Measurements from ENCODE around the gene SGCA. TPM values are rescaled to one million over a fixed set of nuclear protein-coding genes. Genes with fewer than 3 reads are reported as not detected.

Gene SGCA
- total RNA-seq, 1 experiment from 2014 or later = 0.24 TPM

GRCh38 chr17:50181591-50182560, 16.1 kb downstream of the SGCA start:
- no peak for DNase-seq
- Histone ChIP-seq H3K27me3 (ENCODE audit: insufficient read depth, low read length) (no peaks in the 10 kb centered on the region), H2BK5ac (ENCODE audit: insufficient read length, low read length) (no peak overlapping the region), H3K9ac (ENCODE audit: extremely low read depth, insufficient read length, low read length) (no peak overlapping the region), H4K8ac (replicated peaks; ENCODE audit: insufficient read length, low read depth, low read length) (no peak overlapping the region), H3K27ac (ENCODE audit: insufficient read length, low read depth, low read length) (no peak overlapping the region), H2BK12ac (ENCODE audit: insufficient read length, low read depth, low read length) (no peak overlapping the region), H3T11ph (ENCODE audit: low read length) (no peak overlapping the region), H2BK20ac (ENCODE audit: low read depth, low read length, poor library complexity, severe bottlenecking) (no peak overlapping the region), H4K20me1 (ENCODE audit: control insufficient read depth, insufficient read depth, insufficient read length) (no peaks in the 10 kb centered on the region), H2AFZ (ENCODE audit: low read length) (no peak overlapping the region), H3K23me2 (ENCODE audit: insufficient read length, low read depth, low read length, poor library complexity, severe bottlenecking) (peaks cover 4% of the 10 kb centered on the region), H3K4me2 (ENCODE audit: insufficient read depth, insufficient read length, low read length) (no peak overlapping the region), H4K91ac (ENCODE audit: insufficient read length, low read depth, low read length) (no peak overlapping the region), H4K5ac (ENCODE audit: insufficient read length, low read depth, low read length) (no peak overlapping the region), H3K79me1 (ENCODE audit: insufficient read depth, low read depth, low read length, poor library complexity, severe bottlenecking) (no peaks in the 10 kb centered on the region), H2BK15ac (ENCODE audit: low read depth, low read length) (no peak overlapping the region), H3K79me2 (ENCODE audit: insufficient read depth, low read length) (no peaks in the 10 kb centered on the region), H3K18ac (ENCODE audit: insufficient read length, low read depth, low read length) (no peak overlapping the region), H2AK5ac (ENCODE audit: insufficient read length, low read length) (no peak overlapping the region), H3K56ac (ENCODE audit: insufficient read length, low read depth, low read length) (no peak overlapping the region), H3K4ac (ENCODE audit: low read depth, low read length) (no peak overlapping the region), H3K4me1 (ENCODE audit: insufficient read depth, low read length) (peaks cover 2% of the 10 kb centered on the region; the same call in 1 of the 2 replicates), H3K9me3 (ENCODE audit: control insufficient read depth, low read depth, low read length) (no peaks in the 10 kb centered on the region), H3K14ac (ENCODE audit: insufficient read depth, low read length) (no peak overlapping the region), H2BK120ac (ENCODE audit: low read depth, low read length, poor library complexity, severe bottlenecking) (no peak overlapping the region), H3K23ac (ENCODE audit: insufficient read length, low read depth, low read length) (no peak overlapping the region)
- Mint-ChIP-seq H3K9me3 (no peaks in the 10 kb centered on the region; a peak in 1 of 5 replicates), H3K4me3 (no peak overlapping the region), H3K27me3 (ENCODE audit: low read depth) (peaks cover 3% of the 10 kb centered on the region), H3K4me1 (peaks cover 45 to 58% of the 10 kb centered on the region in 2 experiments), H3K36me3 (ENCODE audit: insufficient read depth in 1 of 3, low read depth in 3 of 3) (peaks cover 0 to 21% (median 16%) of the 10 kb centered on the region in 3 experiments; a peak in 5 of 7 replicates), H3K27ac (no peak overlapping the region; a peak in 2 of 7 replicates)
- TF ChIP-seq CTCF (conservative IDR thresholded peaks at IDR 0.05) = no peak
- no CpG with 5 or more reads among the region's 12 CpGs for WGBS (ENCODE audit: extremely low coverage, insufficient read length, low lambda C conversion rate)

Data from H9 (cell line).